GM21786 (cell line): Measurements from ENCODE around the gene SKOR2.

Source experiments
- ATAC-seq: cut with Tn5 transposase; IDR thresholded peaks from one replicate; pipeline ENCODE4 v1.9.1; 2021; ENCODE audit not compliant: unreplicated experiment

Gene SKOR2, protein sequence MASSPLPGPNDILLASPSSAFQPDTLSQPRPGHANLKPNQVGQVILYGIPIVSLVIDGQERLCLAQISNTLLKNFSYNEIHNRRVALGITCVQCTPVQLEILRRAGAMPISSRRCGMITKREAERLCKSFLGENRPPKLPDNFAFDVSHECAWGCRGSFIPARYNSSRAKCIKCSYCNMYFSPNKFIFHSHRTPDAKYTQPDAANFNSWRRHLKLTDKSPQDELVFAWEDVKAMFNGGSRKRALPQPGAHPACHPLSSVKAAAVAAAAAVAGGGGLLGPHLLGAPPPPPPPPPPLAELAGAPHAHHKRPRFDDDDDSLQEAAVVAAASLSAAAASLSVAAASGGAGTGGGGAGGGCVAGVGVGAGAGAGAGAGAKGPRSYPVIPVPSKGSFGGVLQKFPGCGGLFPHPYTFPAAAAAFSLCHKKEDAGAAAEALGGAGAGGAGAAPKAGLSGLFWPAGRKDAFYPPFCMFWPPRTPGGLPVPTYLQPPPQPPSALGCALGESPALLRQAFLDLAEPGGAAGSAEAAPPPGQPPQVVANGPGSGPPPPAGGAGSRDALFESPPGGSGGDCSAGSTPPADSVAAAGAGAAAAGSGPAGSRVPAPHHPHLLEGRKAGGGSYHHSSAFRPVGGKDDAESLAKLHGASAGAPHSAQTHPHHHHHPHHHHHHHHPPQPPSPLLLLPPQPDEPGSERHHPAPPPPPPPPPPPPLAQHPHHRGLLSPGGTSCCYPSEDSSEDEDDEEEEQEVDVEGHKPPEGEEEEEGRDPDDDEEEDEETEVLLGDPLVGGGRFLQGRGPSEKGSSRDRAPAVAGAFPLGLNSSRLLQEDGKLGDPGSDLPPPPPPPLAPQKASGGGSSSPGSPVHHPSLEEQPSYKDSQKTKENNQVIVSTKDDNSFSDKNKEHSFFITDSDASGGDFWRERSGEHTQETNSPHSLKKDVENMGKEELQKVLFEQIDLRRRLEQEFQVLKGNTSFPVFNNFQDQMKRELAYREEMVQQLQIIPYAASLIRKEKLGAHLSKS

DNA sequence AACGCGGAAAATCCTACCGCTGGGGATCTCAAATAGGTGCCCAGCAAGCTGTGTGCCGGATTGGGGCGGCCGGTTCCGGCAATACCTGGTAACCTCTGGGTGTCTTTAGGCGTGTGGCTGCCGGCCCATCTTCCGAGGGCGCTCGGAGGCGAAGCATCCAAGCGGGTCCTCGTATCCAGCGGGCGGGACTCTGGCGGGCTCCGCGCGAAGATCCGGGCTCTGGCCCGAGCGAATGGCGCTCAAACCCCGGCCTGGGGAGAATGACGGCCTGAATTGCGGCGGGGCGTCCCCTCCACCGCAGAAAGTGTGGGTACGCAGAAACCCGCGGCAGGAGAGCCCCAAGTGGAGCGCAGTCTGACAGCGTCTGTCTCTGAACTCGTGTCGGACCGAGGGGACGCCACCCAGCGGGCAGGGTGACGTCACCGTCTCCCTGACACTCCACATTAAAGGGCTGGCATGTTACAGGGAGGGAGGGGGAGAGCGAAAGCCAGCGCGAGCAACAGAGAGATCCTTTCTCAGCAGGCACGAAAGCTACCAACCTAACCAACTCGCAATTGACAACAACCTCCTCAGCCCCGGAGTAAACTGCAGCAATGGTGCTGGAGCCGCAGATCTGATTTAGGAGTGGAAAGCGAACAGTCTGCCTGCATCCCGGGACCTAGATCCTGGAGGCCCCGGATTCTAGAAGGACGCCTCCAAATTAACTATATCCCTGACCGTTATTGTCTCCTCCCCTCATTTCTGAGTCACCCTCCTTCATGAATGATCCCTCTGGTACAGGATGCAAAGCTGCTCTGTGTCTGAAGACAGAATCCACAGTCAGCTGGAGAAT lies at the start of gene SKOR2:
SKOR2 (minus strand) TSS at position 372 of the 832 bp plus-strand sequence. CDS start 2,477 bp downstream, outside the sequence.
- no peak for ATAC-seq

DNA sequence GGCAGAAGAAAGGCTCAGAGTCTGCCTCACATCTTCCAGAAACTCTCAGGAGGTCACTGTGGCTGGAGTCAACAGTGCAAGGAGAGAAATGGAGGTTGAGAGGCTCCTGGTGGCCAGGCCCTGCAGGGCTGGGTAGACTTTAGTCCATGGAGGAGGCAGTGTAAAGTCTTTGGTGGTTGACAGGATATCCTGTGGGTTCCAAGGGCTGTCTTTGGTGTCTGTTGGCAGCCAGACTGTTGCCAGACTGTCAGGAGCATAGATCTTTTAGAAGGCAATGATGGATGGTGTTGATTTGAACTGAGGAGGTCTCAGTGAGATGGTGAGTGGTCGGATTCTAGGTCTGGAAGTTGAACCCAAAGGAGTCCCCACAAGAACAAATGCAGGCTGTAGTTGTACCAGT lies 45.0 kb upstream of the SKOR2 start:
- ATAC-seq: no peak

DNA sequence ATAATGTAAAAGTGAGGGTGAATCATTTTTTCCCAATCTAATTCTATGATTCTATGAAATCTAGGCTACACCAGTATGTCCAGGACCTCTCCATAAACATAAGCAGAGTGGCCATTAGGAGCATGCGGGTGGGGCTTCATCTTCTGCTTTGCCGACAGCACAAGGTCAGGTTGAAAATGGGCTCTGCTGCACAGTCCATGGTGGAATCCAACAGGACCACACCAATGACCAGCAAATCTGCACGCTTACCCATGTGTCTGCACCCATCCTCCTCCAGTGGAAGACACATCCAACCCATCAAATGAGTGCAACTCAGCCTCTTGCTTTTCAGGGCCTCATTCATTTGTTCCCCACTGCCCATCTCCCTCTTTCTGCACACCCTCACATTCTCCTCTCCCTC lies 43.3 kb upstream of the SKOR2 start:
- ATAC-seq: no peak

DNA sequence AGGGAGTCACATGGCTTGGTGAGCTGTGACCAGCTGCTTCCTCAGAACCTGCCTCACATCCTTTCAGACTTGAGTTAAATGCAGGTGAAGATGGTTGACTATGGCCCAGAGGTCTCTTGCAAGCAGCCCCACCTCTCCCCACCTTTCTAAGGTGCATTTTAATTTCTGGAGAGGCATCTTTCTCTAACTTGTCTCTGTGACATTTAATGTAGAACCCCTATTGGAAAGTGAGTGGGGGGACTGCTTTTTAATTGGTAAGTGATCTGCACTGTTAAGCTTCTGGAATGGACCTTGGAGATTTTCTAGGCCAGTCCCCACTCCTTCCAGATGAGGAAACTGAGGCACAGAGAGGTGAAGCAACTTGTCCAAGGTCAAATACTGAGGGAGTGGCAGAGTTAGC lies 37.3 kb upstream of the SKOR2 start:
- no peak for ATAC-seq

DNA sequence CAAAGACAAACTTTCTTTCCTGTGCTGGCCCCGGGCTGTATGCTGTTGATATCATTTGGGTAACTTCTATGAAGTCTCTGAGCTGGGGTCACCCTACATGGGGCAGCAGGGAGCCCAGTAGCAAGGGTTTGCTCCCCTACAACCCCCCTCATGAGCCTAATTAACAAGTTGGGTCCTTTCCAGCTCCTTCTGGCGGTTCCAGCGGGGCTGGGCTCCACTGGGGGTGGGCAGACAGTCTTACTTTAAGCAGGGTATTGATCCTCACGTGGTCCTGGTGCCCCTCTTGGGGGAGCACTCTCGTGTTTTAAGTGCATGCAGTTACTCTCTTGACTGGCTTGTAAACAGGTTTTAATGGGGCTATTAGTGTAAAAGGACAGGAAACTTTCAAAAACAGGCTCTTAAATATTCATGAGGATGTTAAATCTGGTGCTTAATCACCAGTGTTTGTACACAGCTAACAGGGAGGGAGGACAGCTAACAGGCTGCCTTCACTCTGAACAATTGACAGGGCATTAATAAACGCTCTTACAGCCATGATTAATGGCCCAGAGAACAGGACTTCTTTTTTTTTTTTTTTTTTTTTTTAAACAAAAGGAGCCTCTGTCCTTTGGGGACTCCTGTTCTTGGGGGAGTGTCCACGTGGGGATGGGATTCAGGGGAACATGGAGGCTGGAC lies 36.6 kb upstream of the SKOR2 start:
- ATAC-seq: no peak

DNA sequence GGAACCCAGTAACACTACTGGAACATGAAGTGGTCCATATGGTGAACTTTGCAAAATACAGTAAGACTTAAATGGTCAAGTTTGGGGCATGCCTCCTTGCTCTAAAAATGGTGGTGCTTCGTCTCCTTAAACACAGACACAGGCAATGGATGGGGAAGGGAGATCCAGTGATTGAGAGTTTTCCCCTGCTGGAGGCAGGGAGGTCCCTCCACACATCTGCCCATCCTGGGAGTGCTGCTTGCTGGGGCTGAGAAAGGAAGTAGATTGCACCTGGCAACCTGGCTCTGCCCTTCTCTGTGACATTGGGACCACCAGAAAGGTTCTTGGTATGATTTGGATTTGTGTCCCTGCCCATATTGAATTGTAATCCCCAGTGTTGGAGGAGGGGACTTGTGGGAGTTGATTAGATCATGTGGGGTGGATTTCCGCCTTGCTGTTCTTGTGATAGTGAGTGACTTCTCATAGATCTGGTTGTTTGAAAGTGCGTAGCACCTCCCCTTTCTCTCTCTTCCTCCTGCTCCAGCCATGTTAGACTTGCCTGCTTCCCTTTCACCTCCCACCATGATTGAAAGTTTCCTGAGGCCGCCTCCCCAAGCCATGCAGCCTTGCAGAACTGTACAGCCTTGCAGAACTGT lies 35.4 kb upstream of the SKOR2 start:
- ATAC-seq: no peak

DNA sequence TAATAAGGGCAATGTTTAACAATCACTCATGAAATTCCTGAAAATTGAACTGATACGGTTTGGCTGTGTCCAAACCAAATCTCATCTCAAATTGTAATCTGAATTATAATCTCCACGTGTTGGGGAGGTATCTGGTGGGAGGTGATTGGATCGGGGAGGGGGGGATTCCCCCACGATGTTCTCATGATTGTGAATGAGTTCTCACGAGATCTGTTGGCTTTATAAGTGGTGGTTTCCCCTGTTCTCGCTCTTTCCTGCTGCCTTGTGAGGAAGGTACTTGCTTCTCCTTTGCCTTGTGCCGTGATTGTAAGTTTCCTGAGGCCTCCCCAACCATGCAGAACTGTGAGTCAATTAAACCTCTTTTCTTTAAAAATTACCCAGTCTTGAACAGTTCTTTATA lies 34.0 kb upstream of the SKOR2 start:
- ATAC-seq: no peak

DNA sequence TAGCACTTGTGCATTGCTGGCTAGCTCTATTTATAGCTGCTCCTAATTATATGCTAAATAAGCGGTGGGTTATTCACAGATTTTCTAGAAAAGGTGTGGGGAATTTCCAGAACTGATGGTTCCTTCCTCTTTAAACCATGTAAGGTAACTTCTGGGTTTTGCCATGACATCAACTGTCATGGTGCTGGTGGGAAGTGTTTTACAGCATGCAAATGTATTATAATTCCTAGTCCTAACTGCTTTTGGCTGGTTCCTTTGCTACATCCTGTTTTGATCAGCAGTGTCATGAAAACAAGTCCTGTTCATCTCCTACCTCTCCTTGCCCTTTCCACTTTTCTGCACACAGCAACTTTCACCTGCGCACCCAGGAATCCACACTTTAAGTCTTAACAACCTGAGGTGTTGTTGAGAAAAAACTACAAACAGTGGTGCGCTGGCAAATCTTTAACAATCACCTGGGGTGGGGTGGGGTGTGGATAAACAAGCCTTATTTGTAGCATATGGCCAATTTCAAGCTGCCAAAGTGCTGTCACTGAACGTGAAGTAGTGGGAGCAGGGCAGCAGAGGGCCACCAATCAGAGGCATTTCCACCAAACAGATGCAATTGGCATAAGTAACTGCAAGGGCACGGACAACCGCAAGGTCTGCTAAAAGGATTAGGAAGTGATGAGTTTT lies 33.4 kb upstream of the SKOR2 start:
- ATAC-seq: no peak

DNA sequence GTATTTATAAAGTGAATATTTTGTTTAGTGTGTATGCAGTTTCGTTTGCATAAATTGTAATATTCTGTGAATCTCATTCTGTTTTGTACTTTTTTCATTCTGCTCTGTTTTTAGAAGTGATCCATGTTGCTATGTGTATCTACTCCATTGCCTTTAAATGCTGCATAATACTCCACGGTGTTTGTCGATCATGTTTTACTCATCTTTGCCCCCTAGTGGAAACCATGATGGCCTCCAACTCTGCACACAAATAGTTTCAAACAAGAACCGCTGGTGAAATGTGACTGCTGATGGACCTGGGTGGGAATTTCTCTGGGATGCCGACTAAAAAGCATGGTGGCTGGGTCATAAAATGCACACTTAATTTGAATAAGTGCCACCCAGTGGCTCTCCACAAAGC lies 32.0 kb upstream of the SKOR2 start:
- ATAC-seq: no peak

DNA sequence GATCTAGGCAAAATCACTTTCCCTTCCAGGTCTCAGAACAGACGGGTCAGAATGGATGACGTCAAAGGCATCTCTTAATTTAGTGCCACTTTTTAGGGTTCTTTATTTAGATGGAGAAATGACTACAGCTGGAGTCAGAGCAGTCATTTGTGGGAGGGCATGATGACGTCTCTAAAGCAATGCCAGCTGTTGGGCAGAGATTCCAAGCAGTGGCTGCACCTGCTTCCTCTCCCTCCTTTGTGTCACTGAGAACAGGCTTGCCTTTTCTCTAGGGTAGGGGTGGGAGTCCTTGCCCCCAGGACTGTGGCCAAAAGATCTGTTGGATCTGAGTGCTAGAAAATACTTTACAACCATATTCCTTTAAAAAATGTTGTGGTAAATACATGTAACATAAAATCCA lies 28.7 kb upstream of the SKOR2 start:
- ATAC-seq: no peak

DNA sequence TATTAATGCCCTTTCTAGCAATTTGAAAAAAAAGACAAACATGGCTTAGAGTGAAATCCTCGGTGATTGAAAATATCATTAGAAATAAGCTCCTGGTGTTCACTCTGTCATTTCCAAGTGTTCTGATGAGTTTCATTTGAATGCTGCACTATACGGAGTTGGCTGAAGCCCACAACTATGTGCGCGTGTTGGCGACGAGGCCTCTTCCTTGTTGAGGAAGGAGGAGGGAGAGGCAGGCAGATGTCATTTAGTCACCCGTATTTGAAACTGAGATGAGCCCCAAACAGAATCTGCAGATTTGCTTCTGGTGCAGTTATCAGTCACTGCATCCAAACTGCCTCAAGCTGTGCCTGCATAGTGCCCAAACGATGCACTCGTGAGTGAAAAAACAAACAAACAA lies 23.5 kb upstream of the SKOR2 start:
- no peak for ATAC-seq

DNA sequence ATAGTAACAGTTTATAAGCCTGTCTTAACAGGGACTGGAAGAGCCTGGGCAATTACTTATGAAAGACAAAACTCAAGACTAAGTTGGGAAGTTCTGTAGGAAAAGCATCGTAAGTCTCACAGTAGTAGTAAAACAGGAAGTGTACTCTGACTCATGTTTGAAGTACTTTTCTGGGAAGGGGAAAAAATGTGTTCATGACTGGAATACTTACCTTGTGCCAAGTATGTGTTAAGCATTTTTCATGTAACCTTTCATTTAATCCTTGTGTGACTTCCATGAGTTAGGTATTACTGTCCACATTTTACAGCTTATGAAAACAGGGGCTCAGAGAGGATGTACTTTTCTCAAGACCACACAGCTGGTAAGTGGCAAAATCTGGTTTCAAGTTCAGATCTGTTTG lies 13.7 kb upstream of the SKOR2 start:
- ATAC-seq: no peak

DNA sequence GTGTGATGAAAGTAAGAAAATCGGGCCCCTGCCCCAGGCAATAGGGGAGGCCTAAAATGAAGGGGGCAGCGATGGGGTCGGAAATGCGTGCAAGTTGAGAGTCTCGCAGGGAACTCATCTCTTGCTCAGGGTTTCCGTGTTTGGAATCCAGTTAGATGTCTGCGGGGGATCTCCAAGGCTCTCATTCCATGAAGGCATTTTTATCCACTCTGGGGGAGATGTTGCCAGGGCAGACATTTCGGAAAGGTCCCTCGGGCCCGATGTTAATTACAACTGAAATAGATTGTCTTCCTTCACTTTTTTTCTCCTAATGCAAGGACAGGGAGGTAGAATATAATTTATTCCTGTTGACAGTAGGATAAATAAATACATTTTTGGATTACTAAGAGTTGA lies 12.8 kb upstream of the SKOR2 start:
- ATAC-seq: no peak

DNA sequence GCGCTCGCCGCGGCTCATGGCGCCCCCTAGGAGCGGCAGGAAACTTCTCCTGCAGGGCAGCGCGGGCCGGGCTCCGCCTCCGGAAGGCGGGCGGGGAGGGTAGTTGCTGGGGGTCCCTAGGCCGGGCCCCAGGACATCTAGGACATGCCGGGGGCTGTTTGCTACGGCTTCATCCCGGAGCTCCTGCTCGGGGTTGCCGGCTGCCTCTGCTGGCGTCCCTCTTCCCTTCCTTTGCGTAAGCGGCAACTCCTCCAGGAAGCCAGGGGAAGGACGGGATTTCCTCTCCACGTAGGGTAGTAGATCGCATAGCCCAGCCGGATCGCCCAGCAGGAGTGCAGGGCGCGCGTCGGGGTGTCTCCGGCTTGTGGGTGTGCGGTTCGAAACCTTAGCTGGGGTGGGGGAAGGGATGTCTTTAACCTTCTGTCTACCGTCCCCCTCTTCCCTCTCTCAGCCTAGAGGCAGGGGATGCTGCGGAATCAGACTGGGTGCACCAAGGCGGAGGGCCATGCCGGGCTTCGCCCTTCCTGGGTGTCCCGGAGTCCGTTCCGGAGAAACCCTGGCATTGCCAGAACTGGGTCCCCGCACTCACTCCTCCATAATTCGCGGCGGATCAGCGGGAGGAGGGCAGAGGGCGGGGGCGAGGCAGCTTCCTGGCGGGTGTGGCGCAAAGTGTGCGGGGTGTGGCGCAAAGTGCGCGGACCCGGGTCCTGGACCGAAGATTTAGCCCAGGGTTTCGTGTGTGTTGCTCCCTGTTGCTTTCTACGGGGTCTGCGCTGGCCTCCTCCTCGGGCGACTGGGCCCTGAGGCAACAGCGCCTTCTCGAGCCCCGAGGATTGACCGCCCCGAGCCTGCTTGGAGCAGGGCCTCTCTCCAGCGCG lies 12.2 kb upstream of the SKOR2 start:
- no peak for ATAC-seq

DNA sequence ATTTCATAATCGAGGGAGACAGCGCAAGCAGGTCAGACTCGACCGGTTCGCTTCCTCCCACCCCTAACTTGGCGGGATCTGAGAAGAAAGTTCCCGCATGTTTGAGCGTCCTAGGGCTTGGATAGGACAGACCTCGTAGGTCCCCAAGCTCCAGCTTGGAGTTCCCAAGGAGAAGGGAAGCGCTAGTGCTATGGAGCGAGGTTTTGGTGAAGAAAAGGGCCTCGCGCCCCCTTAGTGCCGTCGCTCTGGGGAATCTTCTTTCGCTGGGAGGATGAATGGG lies 11.6 kb upstream of the SKOR2 start:
- ATAC-seq: no peak

DNA sequence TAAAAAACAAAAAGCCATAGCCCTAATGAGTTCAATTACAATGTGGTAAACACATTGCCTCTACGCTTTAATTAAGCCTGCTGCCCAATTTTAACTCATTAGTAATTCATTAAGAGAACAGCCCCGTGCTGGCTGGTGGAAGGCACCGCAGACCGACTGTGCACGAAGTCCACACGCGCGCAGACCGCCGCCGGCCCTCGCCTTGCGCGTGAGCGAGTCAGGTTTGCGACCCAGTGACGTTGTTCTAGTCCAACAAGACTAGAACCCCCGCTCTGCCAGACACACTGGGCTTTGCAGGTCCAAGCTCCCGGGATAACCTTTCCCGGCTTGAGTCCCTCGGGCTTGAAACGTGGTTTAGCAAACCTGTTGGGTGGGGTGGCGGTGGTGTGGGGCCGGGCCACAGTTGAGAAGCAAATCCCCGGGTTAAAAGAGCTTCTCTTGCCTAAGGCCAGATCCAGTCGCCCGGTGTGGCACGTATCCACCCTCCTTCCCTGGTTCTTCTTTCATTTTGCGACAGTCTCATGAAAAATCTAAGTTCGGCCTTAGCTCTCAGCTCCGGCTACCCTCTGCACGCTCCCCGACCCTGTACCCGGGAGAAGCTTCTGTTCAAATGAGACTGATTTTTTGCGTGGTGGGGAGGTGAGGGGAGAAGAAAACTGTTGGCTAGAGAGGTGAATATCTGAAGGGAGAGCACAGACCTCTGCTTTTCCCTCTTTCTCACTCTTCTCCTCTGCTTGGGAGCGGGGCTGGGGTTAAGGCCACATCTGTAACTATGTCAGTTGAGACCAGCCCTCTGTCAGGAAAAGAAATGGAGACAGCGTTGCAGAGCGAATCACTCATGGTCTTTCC lies 11.1 kb upstream of the SKOR2 start:
- no peak for ATAC-seq

DNA sequence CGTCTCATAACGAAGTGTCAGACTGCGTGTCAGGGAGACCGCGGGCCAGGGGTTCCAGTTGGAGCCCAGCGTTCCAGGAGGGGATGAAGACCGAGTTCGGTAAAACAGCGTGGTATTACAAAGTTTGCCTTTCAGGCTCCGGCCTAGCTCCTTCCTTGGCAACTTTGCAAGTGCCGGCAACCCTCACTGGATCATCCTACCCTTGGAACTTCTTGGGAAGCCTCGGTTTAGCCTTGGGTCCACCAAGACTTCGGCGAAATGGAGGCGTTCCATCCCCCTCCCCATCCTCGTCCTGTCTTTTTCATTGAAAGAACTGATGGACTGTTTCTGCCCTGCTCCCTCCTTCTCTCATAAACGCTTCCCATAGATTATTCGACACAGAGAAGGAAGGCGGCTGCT lies 10.4 kb upstream of the SKOR2 start:
- no peak for ATAC-seq
